Left ventricle myocardium inferior (tissue), 1 donor: ENCODE data around the gene ELAVL2. TPM values are rescaled to one million over a fixed set of nuclear protein-coding genes. Genes with fewer than 3 reads are reported as not detected.

Experiments
- DNase-seq: peaks from one replicate; pipeline ENCODE4 v3.0.0-alpha.2; 2020
- H3K27ac ChIP-seq: fragments of 200-600 bp; replicated peaks from 2 replicates; pipeline ENCODE4 v1.8.0; 2021
- H3K27me3 ChIP-seq: fragments of 200-600 bp; 2 replicates; pipeline ENCODE4 v1.8.0; 2021; ENCODE audit warnings: low read depth
- H3K36me3 ChIP-seq: fragments of 200-600 bp; 2 replicates; pipeline ENCODE4 v1.8.0; 2021
- H3K4me1 ChIP-seq: fragments of 200-600 bp; 2 replicates; pipeline ENCODE4 v1.8.0; 2021
- H3K4me3 ChIP-seq: fragments of 200-600 bp; 2 replicates; pipeline ENCODE4 v1.8.0; 2021; ENCODE audit warnings: mild to moderate bottlenecking, moderate library complexity
- H3K9me3 ChIP-seq: fragments of 200-600 bp; replicated peaks from 2 replicates; pipeline ENCODE4 v1.8.0; 2021
- intact Hi-C: fragments of 100-400 bp; cut with micrococcal nuclease; formaldehyde crosslinking; loops from one replicate; pipeline ENCODE4 v1.11.0; 2022
- total RNA-seq: library from RNA; stranded (reverse); fragmentation: NEBNext Ultra II Directional; extraction: Animal tissue kit (Norgen Biotek cat#: 25700); gene quantifications from one replicate; pipeline ENCODE4 v1.2.1, GENCODE V29; 2021
- TF ChIP-seq, protein P1 (sequence below): fragments of 200-600 bp; IDR thresholded peaks from 2 replicates; pipeline ENCODE4 v1.8.0; 2021; ENCODE audit warnings: antibody characterized with exemption, mild to moderate bottlenecking, borderline replicate concordance
- donor health status: DM: no; HTN: yes; CAD: no; lungs with severe emphysema.

ELAVL2 gene
- total RNA-seq, 1 donor from 2014 or later: 0.08 TPM

DNA sequence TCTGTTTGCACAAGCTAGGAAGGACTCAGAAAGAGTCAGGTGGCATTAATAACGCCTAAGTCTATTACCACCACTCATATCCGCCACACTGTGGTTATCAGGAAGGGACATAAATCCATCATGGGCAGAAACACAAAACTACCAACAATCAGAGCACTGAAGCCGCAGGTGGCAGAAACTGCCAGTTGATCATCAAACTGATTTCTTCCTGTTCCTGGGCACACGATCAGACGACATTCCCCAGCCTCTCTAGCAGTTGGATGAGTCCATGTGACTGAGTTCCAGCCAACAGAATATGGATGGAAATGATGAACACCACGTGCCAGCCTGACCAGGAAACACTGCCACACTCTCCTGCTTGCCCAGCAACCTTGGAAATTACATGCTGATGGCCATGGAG, 181.7 kb downstream of the ELAVL2 start:
- DNase-seq: no peak
- intact Hi-C loops: no loop called here
- H3K36me3 ChIP-seq: no peaks in the 10 kb centered on the region
- no peak overlapping the region for H3K4me3 ChIP-seq
- no peak overlapping the region for H3K27ac ChIP-seq
- H3K9me3 ChIP-seq: no peaks in the 10 kb centered on the region
- TF ChIP-seq, protein P1, sequence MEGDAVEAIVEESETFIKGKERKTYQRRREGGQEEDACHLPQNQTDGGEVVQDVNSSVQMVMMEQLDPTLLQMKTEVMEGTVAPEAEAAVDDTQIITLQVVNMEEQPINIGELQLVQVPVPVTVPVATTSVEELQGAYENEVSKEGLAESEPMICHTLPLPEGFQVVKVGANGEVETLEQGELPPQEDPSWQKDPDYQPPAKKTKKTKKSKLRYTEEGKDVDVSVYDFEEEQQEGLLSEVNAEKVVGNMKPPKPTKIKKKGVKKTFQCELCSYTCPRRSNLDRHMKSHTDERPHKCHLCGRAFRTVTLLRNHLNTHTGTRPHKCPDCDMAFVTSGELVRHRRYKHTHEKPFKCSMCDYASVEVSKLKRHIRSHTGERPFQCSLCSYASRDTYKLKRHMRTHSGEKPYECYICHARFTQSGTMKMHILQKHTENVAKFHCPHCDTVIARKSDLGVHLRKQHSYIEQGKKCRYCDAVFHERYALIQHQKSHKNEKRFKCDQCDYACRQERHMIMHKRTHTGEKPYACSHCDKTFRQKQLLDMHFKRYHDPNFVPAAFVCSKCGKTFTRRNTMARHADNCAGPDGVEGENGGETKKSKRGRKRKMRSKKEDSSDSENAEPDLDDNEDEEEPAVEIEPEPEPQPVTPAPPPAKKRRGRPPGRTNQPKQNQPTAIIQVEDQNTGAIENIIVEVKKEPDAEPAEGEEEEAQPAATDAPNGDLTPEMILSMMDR: no peak
- H3K4me1 ChIP-seq: no peaks in the 10 kb centered on the region
- no peaks in the 10 kb centered on the region for H3K27me3 ChIP-seq

DNA sequence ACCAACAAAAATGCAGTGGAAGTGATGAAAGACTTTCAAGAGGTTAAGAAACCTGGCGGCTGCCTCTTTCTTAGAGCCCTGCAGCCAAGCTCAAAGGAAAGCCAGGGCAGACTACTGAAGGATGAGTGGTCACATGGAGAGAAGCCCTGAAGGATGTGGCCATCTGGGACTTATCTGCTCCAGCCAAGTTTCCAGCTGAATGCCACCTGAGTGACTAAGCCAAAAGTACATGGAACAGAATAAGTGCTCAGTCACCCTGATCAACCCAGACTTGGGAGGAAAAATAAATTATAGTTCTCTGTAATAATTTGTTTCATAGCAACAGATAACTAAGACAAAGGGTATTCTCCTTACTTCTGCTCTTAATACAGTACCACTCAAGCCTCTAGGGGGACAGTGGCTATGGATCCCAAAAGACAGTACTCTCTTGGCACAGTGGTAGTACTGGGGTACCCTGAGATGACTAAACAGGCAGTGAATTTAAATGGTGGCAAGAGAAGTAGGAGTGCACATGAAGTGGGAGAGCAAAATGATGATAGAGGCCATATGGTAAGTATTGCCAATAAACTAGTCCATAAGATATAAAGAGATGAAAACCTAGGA, 182.3 kb downstream of the ELAVL2 start:
- Histone ChIP-seq H3K9me3 (no peaks in the 10 kb centered on the region), H3K27ac (no peak overlapping the region), H3K4me1 (no peaks in the 10 kb centered on the region), H3K4me3 (no peak overlapping the region), H3K27me3 (no peaks in the 10 kb centered on the region), H3K36me3 (no peaks in the 10 kb centered on the region)
- TF ChIP-seq, protein P1: no peak
- DNase-seq: no peak
- intact Hi-C loops: no loop called here
